ENCODE data around the gene FFAR1.

The FFAR1 gene

GRCh38 chr19:35315883-35316282 is 31.8 kb upstream of the FFAR1 start:
- no peak for DNase-seq

GRCh38 chr19:35316560-35316959 is 31.1 kb upstream of the FFAR1 start:
- no peak for DNase-seq

- no peak for DNase-seq
These were observed 30.1 kb upstream of the FFAR1 start for GRCh38 chr19:35317464-35318043.

- no peak for DNase-seq
These were observed 28.8 kb upstream of the FFAR1 start for GRCh38 chr19:35318679-35319448.

GRCh38 chr19:35320065-35320713 is 27.5 kb upstream of the FFAR1 start:
- no peak for DNase-seq

- DNase-seq = no peak
These were observed 26.4 kb upstream of the FFAR1 start for GRCh38 chr19:35321291-35321690.

- DNase-seq = no peak
These were observed 25.7 kb upstream of the FFAR1 start for GRCh38 chr19:35322014-35322413.

- no peak for DNase-seq
These were observed 20.1 kb upstream of the FFAR1 start for GRCh38 chr19:35327642-35328041.

- no peak for DNase-seq
These were observed 18.8 kb upstream of the FFAR1 start, which contains the start of gene CD22 for GRCh38 chr19:35328851-35329285. CD22 (plus strand) TSS chr19:35329187; CDS start chr19:35332041, 2,854 bp downstream.

- no peak for DNase-seq
These were observed 18.4 kb upstream of the FFAR1 start for GRCh38 chr19:35329323-35329722.

- no peak for DNase-seq
These were observed 17.2 kb upstream of the FFAR1 start for GRCh38 chr19:35330475-35330874.

- DNase-seq = no peak
These were observed 16.0 kb upstream of the FFAR1 start for GRCh38 chr19:35331551-35332214.

GRCh38 chr19:35332817-35333216 is 14.9 kb upstream of the FFAR1 start:
- DNase-seq = peak; percentile 16

GRCh38 chr19:35334144-35334753 is 13.5 kb upstream of the FFAR1 start:
- DNase-seq = no peak

- DNase-seq = no peak
These were observed 11.3 kb upstream of the FFAR1 start for GRCh38 chr19:35336166-35336955.

- DNase-seq = no peak
These were observed 10.4 kb upstream of the FFAR1 start for GRCh38 chr19:35337097-35337983.

- no peak for DNase-seq
These were observed 9.8 kb upstream of the FFAR1 start for GRCh38 chr19:35337984-35338296.

GRCh38 chr19:35340431-35340830 is 7.3 kb upstream of the FFAR1 start:
- DNase-seq = no peak

- DNase-seq = no peak
These were observed 6.7 kb upstream of the FFAR1 start for GRCh38 chr19:35341006-35341405.

GRCh38 chr19:35341565-35342225 is 6.0 kb upstream of the FFAR1 start:
- DNase-seq = no peak

GRCh38 chr19:35342430-35342829 is 5.3 kb upstream of the FFAR1 start:
- DNase-seq = no peak

All from stimulated activated naive CD4-positive, alpha-beta T cell treated with Interleukin-2 at 50 U/mL for 16 hours (primary cell).